T follicular helper cell (primary cell): ENCODE data around the gene ZNF181.
"Not testable (repeated sequence)": the region's sequence is repeated elsewhere in the genome, so short reads cannot be mapped to it uniquely, and the experiment has no call there.

Source experiments
- DNase-seq: peaks from one replicate; pipeline ENCODE4 v3.0.0-alpha.2; 2020; ENCODE audit warnings: low read depth
- total RNA-seq, 2 experiments: gene quantifications; one replicate each; lab custom pipeline; 2026; lab: John Stamatoyannopoulos, UW

The ZNF181 gene
- total RNA-seq = 16.1 to 40.0 reads per million in 2 experiments

DNA sequence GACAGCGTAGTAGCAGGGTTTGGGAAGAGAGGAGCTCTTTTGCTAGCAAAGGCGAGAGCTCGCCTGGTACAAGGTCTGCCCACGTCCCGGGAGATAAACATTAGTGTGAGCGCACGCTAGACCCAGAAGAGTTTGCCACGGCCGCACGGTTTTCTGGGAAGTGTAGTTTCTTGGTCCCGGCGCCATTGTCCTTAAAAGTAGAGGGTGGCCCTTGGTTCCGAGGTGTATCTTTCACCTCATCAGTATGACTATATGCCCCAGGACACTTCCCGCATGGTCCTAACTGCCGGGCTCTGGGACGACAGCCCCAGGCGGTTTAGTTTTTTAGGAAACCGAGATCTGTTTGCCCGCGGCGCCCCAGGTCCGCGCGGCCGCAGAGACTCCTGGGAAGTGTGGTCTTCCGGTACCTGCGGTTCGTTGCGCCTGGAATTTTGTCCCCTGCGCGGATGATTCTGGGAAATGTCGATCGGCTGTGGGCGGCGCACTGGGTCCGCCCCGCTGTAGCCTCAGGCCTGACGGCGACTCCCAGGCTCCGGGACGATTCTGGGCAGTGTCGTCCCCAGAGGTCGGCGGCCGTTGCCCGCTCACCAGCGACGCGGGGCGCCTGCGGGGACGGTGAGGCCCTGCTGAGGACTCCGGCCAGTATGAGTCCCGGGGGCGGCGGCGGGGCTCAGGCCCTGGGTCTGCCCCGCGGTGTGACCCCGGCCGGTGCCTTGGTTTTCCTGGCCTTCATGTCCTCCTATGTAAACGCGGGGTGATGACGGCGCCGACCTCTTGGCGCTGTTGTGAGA is at the start of gene ZNF181:
ZNF181 (plus strand) TSS at position 498 of the 791 bp plus-strand sequence. CDS start 795 bp downstream, outside the sequence.
- peak; percentile 70 for DNase-seq

- not testable (repeated sequence) for DNase-seq
Observed at GRCh38 chr19:34685266-34685665, 48.8 kb upstream of the ZNF181 start.

GRCh38 chr19:34686455-34686854 is 47.6 kb upstream of the ZNF181 start:
- DNase-seq = no peak

- no peak for DNase-seq
Observed at GRCh38 chr19:34687348-34687747, 46.7 kb upstream of the ZNF181 start.

DNA sequence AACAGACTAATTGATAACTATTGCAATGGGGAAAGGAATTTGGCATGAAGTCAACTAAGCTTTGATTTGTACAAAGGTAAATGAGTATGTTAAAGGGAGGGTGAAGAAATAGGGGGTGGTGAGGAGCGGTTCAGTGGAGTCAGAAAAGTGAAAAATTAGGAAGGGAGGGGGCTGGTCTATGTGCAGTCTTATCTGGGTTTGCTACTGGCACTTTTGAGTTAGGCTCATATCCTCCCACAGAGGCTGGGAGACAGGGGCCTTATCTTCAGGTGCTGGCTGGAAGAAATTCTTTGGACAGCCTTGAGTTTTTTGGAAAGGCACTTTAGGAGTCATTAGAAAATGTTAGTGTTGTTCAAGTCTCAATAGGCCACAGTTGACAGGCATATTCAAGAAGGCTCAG is 45.5 kb upstream of the ZNF181 start:
- DNase-seq = no peak

DNA sequence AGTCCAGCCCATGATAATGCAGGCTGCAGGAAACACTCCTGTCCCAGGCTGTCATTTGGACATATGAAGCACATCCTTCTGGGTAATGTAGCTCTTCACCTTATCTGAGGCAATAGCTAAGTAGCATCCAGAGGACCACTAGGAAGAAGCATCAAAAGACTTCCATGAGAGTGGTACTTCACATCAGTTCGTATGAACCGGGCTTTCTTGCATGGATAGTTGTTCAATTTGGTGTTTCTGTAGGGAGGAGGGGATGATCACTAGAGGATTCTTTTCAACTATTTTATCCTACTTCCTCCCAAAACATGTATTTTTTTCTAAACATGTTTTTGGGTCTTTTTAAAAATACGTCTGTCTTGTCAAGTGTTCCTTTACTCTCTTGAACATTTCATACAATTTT is 43.7 kb upstream of the ZNF181 start:
- no peak for DNase-seq

- DNase-seq = no peak
Observed at GRCh38 chr19:34692549-34692948, 41.5 kb upstream of the ZNF181 start.

- no peak for DNase-seq
Observed at GRCh38 chr19:34707661-34708060, 26.4 kb upstream of the ZNF181 start.

DNA sequence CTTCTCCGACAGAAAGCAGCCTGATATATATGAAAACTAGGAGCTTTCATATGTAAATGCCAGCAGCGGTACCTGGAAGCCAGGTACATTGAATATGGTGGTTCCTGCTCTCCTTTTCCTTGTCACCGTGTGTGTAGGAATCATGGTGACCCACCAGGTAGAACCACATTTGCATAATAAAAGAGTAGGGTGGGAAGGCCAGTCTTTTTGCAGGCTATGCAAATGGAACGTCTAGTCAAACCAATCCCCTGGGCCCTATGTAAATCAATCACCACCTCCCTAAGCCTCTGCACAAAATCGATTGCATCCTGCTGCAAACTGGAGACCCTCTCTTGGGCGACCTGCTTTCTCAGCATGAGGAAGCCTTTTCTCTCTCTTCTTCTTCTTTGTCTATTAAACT is 22.2 kb upstream of the ZNF181 start:
- no peak for DNase-seq

- peak; percentile 43 for DNase-seq
Observed at GRCh38 chr19:34712395-34713261, 21.4 kb upstream of the ZNF181 start.

DNA sequence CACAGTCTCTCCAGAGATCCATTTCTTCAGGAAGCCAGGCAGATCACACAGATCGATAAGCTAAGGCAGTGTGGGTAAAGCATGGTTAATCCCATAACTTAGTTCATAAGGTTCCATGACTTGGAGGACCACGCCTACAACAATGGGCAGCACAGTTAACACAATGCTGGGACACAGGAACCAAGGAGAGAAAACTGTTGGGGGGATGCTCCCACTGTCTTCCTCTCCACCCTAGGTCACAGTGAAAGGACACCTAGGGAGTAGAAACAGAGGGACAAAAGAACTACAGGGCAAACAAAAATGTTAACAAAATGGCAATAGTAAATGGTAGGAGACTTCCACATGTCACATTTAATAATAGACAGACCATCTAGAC is 20.8 kb upstream of the ZNF181 start:
- no peak for DNase-seq

DNA sequence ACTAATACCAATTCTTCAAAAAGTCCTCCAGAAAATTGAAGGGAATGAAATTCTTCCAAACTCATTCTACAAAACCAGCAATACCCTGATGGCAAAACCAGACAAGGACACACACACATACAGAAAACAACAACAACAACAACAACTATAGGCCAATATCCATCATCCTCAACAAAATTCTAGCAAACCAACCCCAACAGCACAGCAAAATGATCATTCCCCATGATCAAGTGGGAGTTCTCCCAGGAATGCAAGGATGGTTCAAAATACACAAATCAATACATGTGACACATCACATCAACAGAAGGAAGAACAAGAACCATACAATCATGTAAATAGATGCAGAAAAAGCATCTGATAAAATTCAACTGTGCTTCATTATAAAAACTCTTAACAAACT is 18.7 kb upstream of the ZNF181 start:
- DNase-seq = no peak

GRCh38 chr19:34722353-34722752 is 11.7 kb upstream of the ZNF181 start:
- DNase-seq = no peak

DNA sequence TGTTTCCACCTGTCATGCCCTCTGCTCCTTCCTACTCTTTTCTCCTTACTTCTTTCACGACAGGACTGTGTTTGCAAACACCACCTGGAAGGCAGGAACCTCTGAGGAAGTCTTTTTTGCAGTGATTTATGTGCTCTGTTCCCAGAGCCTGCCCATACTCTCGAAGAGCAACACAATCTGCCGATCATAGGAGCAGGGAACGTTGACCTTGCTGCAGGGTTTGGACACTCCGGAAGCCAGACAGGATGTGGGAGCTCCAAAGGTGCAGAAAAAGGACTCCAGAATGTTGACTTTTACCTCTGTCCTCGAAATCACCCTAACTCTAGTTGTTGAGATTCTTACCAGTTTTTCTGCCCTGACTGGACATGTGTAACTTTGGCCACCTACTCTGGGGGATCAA is 8.6 kb upstream of the ZNF181 start:
- DNase-seq = no peak

DNA sequence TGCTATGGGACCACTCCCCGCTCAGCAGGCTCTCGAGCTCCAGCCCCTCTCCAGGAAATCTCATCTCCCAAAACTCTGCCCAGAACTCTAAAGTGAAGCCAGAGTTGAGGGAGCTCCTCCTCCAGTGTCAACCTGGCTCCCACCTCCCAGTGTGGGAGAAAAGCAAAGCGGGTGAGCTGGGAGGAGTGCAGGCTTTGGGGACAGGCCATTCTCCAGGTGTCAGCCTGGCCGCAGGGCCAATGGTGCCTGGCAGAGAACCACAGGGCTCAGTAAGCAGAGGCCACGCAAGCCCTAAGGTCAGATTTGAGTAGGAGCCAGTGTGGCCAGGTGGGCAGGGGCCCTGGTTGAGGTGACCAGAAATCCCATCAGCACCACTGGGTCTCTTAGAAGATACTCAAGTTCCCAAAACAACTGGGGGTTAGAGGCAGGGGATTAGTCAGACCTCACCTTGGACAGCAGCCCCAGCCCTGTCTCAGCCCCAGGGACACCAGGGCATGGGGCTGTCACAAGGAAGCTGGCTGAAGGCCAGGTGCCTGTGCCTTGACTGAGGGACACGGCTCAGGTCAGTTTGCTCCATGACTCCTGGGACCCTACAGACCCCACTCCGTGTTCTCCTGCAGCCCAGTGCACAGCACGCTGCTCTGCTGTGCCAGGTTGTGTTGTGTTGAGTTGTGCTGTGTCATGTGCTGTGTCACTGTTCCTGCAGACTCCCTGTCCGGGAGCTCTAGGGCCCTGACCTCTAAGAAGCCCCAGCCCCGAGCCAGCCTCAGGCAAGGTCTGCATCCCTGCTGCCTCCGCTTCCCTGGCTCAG is 2.8 kb upstream of the ZNF181 start:
- DNase-seq = no peak

DNA sequence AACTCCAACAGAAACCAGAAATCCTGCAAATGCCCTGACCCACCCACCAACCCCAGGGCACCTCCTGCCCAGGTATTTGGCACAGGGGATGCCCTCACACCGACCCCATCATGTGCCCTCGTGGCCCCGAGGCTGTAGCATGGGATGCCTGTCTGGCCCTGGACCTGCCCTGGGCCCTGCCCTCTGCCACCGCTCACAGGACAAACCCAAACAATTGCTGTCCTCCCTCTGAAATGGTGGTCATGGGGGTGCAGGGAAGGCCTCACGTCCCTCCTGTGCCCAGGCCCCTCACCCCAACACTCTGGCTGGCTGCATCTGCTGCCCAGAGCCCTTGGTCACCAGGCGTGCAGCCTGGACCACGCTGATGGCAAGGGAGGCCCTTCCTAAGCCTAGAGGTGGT is 2.1 kb upstream of the ZNF181 start:
- no peak for DNase-seq

GRCh38 chr19:34732612-34733211 is 1.3 kb upstream of the ZNF181 start:
- DNase-seq = no peak

GRCh38 chr19:34733266-34733745 is 737 bp upstream of the ZNF181 start:
- peak; percentile 7 for DNase-seq

DNA sequence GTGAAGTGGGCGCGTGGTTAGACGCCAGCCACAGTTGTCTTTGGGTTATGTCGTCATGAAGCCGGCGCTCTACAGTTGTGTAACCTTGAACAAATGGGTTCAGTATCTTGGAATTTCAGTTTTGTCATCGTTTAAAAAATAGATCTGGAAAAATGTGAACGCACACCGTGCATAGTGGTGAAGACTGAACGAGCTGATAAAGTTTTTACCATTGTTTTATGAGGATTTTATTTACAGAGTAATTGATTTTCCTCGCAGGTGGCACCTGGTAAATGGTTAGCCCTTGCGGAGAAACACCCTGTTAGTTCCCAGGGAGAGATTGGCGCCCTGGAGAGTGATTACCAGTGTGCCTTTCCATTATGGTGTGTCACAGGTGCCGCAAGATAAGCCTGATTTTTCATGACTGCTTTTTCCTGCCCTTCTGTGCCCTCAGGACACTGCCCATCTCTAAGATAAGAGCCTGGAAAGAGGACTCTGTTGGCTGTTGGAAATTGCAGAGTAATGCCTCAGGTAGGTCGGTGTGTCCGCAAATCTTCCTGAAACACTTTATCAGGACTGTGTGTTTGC is 577 bp downstream of the ZNF181 start:
- DNase-seq = no peak

- no peak for DNase-seq
Observed at GRCh38 chr19:34744896-34745690, 11.1 kb downstream of the ZNF181 start.
